ENCODE data around the gene MYO5C.

DNA sequence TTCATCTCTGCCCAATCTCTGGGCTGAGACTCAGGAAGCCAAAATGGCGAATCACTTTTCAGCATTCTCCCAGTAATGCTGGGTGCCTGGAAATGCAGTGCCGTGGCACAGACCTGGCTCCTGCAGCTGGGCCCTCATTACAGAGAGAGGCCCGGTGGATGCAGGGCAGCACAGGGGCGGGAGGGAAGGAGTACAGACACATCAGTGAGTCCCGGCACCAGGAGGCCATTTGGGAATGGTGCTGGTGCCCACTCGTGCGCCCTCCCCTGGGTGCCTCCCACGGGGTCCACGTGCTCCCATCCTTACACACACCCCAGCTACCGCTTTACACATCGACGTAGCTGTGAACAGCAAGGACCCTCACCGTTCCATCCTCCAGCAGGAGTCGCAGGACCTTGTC, 13.2 kb downstream of the MYO5C start:
- TF ChIP-seq CTCF (IDR thresholded peaks at IDR 0.05) (no peak), POLR2AphosphoS5 (IDR thresholded peaks at IDR 0.05; ENCODE audit: low read depth, low read length) (no peak), TCF7L2 (IDR thresholded peaks at IDR 0.05; ENCODE audit: low read depth, low read length) (no peak)
- TF ChIP-seq, protein P1, sequence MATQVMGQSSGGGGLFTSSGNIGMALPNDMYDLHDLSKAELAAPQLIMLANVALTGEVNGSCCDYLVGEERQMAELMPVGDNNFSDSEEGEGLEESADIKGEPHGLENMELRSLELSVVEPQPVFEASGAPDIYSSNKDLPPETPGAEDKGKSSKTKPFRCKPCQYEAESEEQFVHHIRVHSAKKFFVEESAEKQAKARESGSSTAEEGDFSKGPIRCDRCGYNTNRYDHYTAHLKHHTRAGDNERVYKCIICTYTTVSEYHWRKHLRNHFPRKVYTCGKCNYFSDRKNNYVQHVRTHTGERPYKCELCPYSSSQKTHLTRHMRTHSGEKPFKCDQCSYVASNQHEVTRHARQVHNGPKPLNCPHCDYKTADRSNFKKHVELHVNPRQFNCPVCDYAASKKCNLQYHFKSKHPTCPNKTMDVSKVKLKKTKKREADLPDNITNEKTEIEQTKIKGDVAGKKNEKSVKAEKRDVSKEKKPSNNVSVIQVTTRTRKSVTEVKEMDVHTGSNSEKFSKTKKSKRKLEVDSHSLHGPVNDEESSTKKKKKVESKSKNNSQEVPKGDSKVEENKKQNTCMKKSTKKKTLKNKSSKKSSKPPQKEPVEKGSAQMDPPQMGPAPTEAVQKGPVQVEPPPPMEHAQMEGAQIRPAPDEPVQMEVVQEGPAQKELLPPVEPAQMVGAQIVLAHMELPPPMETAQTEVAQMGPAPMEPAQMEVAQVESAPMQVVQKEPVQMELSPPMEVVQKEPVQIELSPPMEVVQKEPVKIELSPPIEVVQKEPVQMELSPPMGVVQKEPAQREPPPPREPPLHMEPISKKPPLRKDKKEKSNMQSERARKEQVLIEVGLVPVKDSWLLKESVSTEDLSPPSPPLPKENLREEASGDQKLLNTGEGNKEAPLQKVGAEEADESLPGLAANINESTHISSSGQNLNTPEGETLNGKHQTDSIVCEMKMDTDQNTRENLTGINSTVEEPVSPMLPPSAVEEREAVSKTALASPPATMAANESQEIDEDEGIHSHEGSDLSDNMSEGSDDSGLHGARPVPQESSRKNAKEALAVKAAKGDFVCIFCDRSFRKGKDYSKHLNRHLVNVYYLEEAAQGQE (IDR thresholded peaks at IDR 0.05; ENCODE audit: insufficient read depth in 1 of 2, low read depth in 2 of 2, low read length in 1 of 2), result no peak

Measured in Panc1 (cell line).